ENCODE data around the gene PCED1B.

The PCED1B gene

DNA sequence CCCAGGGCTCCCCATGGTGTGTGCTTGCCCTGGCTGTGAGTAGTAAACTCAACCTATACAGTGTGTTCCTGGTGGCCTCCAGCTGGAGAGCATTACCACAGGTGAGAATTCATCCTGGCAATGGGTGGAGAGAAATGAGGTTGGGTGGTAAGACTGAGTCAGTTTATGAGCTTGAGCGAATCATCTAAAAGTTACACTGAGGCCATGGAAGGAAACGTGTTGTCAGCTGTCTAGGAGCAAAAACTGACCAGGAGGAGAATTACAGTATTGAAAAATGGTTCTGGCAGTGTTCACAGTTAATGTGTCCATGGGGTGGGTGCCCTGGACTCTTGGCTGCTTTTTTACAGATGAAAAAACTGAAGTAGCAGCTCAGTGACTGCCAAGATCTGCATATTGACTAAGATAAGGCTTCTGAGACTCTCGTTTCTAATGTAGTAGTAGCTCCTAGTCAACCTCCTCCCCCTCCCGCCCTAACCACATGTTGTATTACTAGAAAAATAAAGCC is 202.3 kb downstream of the PCED1B start:
- no peak for DNase-seq (ENCODE audit: extremely low read depth, low read depth)

DNA sequence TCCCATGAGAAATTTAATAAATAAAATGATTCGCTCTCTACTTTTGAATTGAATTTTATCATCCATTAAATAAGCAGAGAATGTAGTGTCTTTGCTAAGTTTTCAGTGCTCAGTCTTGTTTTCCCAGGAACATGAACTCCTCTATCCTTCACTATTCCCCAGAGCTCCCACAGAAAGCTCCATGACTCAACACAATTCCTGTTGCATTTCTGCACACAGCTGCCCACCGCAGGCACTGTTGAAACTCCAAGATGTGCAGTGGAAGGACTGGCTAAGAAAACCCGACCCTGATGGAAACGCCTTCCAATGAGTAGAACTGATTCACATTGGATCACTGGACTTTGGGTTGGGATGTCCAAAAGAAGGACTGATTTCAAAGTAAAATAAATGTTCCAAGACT is 202.8 kb downstream of the PCED1B start:
- TF ChIP-seq, protein P1, sequence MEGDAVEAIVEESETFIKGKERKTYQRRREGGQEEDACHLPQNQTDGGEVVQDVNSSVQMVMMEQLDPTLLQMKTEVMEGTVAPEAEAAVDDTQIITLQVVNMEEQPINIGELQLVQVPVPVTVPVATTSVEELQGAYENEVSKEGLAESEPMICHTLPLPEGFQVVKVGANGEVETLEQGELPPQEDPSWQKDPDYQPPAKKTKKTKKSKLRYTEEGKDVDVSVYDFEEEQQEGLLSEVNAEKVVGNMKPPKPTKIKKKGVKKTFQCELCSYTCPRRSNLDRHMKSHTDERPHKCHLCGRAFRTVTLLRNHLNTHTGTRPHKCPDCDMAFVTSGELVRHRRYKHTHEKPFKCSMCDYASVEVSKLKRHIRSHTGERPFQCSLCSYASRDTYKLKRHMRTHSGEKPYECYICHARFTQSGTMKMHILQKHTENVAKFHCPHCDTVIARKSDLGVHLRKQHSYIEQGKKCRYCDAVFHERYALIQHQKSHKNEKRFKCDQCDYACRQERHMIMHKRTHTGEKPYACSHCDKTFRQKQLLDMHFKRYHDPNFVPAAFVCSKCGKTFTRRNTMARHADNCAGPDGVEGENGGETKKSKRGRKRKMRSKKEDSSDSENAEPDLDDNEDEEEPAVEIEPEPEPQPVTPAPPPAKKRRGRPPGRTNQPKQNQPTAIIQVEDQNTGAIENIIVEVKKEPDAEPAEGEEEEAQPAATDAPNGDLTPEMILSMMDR (IDR thresholded peaks at IDR 0.05; ENCODE audit: low read depth, low read length, missing control alignments): no peak
- DNase-seq (ENCODE audit: extremely low read depth, low read depth): no peak

More for the DNA sequence above, 202.3 kb downstream of the PCED1B start:
- no peak overlapping the region for H3K4me3 ChIP-seq (replicated peaks; ENCODE audit: low read depth, low read length)
- TF ChIP-seq, protein P1 (IDR thresholded peaks at IDR 0.05; ENCODE audit: low read depth, low read length, missing control alignments): no peak

More for the DNA sequence above, 202.8 kb downstream of the PCED1B start:
- H3K4me3 ChIP-seq (replicated peaks; ENCODE audit: low read depth, low read length): no peak overlapping the region

Measured in HFF-Myc (cell line).